Glutamatergic neuron (in vitro differentiated cells): ENCODE data around the gene APOF. TPM values are rescaled to one million over a fixed set of nuclear protein-coding genes. Genes with fewer than 3 reads are reported as not detected.

Experiments used
- DNase-seq: peaks from one replicate; pipeline ENCODE4 v3.0.0; 2022
- H3K27ac Mint-ChIP-seq: one replicate; pipeline ENCODE4 v1.8.0; 2020; ENCODE audit warnings: mild to moderate bottlenecking, mixed read lengths, inconsistent platforms; ENCODE audit not compliant: unreplicated experiment
- H3K27me3 Mint-ChIP-seq: one replicate; pipeline ENCODE4 v1.8.0; 2020; ENCODE audit warnings: mild to moderate bottlenecking, moderate library complexity, mixed read lengths, inconsistent platforms; ENCODE audit not compliant: unreplicated experiment
- H3K36me3 Mint-ChIP-seq: one replicate; pipeline ENCODE4 v1.8.0; 2020; ENCODE audit warnings: mild to moderate bottlenecking, mixed read lengths, inconsistent platforms; ENCODE audit not compliant: unreplicated experiment
- H3K4me1 Mint-ChIP-seq: one replicate; pipeline ENCODE4 v1.8.0; 2020; ENCODE audit warnings: mild to moderate bottlenecking, low read depth, mixed read lengths, inconsistent platforms; ENCODE audit not compliant: unreplicated experiment
- H3K4me3 Mint-ChIP-seq: one replicate; pipeline ENCODE4 v1.8.0; 2020; ENCODE audit warnings: mild to moderate bottlenecking, mixed read lengths, inconsistent platforms; ENCODE audit not compliant: unreplicated experiment
- H3K9me3 Mint-ChIP-seq: one replicate; pipeline ENCODE4 v1.8.0; 2020; ENCODE audit warnings: mild to moderate bottlenecking, moderate library complexity, mixed read lengths, inconsistent platforms; ENCODE audit not compliant: unreplicated experiment
- total RNA-seq: library from RNA; stranded (reverse); fragmentation: NEBNext Ultra II Directional; extraction: Animal tissue kit (Norgen Biotek cat#: 25700); gene quantifications from one replicate; pipeline ENCODE4 v1.2.1, GENCODE V29; 2021; ENCODE audit not compliant: unreplicated experiment
- TF ChIP-seq, protein P1 (sequence below): fragments of 200-600 bp; sonication (generic); IDR thresholded peaks from one replicate; pipeline ENCODE4 v1.5.0; 2021; ENCODE audit not compliant: partially characterized antibody, unreplicated experiment

APOF gene
- total RNA-seq, 1 donor from 2014 or later, result not detected

DNA sequence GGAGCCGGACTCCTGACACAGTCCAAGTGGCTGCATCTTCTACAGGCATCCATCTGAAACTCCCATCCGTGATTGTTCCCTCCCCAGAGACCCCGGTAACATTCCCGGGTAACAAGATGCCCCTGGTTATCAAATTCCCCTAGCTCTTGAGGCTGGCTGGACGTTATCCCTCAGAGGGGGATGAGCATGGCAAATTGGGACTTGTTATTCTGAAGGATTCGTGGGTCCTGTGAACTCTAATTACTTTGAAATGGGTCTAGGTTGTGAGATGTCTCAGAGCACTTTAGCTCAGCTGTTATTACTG, 28.2 kb downstream of the APOF start:
- DNase-seq, result no peak
- peaks cover 8% of the 10 kb centered on the region for H3K9me3 Mint-ChIP-seq
- peak overlapping the region; percentile 93 for H3K4me3 Mint-ChIP-seq
- peaks cover 3% of the 10 kb centered on the region for H3K27me3 Mint-ChIP-seq
- H3K36me3 Mint-ChIP-seq, result no peaks in the 10 kb centered on the region
- H3K4me1 Mint-ChIP-seq, result peaks cover 7% of the 10 kb centered on the region
- peak overlapping the region; percentile 81 for H3K27ac Mint-ChIP-seq
- TF ChIP-seq, protein P1, sequence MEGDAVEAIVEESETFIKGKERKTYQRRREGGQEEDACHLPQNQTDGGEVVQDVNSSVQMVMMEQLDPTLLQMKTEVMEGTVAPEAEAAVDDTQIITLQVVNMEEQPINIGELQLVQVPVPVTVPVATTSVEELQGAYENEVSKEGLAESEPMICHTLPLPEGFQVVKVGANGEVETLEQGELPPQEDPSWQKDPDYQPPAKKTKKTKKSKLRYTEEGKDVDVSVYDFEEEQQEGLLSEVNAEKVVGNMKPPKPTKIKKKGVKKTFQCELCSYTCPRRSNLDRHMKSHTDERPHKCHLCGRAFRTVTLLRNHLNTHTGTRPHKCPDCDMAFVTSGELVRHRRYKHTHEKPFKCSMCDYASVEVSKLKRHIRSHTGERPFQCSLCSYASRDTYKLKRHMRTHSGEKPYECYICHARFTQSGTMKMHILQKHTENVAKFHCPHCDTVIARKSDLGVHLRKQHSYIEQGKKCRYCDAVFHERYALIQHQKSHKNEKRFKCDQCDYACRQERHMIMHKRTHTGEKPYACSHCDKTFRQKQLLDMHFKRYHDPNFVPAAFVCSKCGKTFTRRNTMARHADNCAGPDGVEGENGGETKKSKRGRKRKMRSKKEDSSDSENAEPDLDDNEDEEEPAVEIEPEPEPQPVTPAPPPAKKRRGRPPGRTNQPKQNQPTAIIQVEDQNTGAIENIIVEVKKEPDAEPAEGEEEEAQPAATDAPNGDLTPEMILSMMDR, result peak; percentile 5

DNA sequence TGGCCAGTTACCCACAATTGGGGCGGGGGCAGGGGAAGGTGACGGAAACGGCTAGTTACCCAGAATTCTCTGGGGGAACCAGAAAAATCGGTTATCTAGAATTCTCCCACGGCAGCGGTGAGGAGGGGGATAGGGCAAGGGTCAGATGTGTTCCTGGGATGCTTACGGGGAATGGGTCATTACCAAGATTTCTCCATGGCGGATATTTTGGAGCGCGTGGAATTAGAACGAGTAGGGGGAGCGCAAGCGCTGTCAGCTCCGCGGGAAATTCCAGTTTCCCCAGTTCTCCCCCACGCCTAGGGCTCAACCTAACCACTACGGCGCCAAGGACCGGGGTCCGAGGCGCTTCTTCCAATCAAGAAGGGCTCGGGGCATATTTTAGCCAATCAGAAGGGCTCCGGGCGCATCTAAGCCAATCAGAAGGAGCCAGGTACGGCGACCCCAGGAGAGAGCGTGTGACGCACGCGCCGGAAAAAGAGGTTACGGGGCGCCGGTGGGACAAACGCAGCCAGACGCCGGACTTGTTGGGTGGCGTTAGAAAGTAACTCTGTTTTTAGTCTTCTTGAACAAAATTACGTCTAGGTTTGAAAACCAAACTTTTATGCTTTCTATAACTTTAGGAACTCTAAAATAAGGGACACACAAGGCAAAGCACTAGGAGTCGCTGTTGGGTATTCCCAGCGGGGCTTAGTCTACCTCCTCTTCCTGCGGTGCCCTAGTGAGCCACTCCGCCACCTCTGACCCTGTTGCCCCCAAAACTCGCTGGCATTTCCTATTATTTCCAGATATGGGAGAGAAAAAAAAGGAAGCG, 28.8 kb downstream of the APOF start, which contains the start of gene PAN2:
PAN2 (minus strand) TSS at position 322 of the 811 bp plus-strand sequence. CDS start 906 bp downstream, outside the sequence.
- peak; percentile 88 for DNase-seq
- Mint-ChIP-seq H3K9me3 (peaks cover 8% of the 10 kb centered on the region), H3K36me3 (no peaks in the 10 kb centered on the region), H3K4me1 (peaks cover 7% of the 10 kb centered on the region), H3K27me3 (peaks cover 3% of the 10 kb centered on the region), H3K27ac (peak within 1 kb of the TSS; percentile 95), H3K4me3 (peak within 1 kb of the TSS; percentile 93)
- TF ChIP-seq, protein P1, result peak; percentile 58

DNA sequence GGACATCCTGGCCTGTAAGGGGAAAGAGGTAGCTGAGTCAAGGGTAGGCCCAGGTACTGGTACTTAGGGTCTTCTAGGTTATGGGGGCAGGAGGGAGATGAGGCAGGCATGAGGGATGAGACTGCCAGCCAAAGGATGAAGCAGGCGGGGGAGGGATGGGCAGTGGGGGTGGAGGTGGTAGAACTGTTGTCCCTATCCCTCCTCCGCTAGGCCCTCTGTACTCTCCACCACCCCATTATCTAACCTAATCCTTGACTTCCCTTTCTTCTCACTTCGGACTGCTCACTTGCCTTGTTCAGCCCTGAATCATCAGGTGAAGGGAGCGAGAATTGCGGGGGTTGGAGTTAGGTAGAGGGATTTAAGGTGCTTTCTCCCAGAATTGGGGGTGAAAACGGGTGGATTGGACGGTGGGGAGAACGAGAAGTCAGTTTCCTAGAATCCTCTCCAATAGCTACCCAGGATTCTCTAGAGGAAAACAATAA, 29.4 kb downstream of the APOF start:
- Mint-ChIP-seq H3K9me3 (peaks cover 8% of the 10 kb centered on the region), H3K36me3 (no peaks in the 10 kb centered on the region), H3K27ac (peak overlapping the region; percentile 95), H3K27me3 (peaks cover 3% of the 10 kb centered on the region), H3K4me1 (peaks cover 7% of the 10 kb centered on the region), H3K4me3 (peak overlapping the region; percentile 93)
- TF ChIP-seq, protein P1, result no peak
- no peak for DNase-seq

DNA sequence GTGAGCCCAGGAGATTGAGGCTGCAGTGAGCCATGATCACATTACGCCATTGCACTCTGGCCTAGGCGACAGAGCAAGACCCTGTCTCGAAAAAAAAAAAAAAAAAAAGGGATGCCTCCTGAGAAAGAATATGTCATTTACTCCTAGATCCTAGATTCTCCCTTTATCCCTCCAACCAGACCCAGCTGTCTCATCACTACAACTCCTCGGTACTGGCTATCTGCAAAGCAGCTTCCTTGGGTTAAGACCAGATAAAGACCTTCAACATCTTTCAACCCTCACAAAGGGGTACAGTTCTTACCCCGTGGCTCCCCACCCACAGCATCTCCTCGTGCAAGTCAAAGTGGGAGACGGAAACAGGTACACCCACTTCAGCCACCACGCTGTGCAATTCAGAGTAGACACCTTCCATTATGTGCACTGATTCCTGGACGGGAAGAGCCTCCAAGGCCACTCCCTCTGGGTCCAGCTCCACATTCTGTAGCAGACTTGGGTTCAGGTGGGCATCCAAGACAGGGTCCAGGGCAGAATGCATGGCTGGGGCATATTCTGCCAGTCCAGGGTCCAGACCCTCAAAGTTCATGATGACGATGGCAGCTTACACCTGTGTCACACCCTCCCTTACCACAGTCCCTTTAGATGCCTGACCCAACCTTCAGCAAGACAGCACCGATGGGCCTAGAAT, 30.0 kb downstream of the APOF start:
- peaks cover 7% of the 10 kb centered on the region for H3K4me1 Mint-ChIP-seq
- DNase-seq, result no peak
- TF ChIP-seq, protein P1, result no peak
- peaks cover 3% of the 10 kb centered on the region for H3K27me3 Mint-ChIP-seq
- no peaks in the 10 kb centered on the region for H3K36me3 Mint-ChIP-seq
- peaks cover 8% of the 10 kb centered on the region for H3K9me3 Mint-ChIP-seq
- peak overlapping the region; percentile 93 for H3K4me3 Mint-ChIP-seq
- peak overlapping the region; percentile 95 for H3K27ac Mint-ChIP-seq
